Immature natural killer cell (primary cell): Measurements from ENCODE around the gene TMEM212. TPM values are rescaled to one million over a fixed set of nuclear protein-coding genes. Genes with fewer than 3 reads are reported as not detected.
"Not testable (repeated sequence)": the region's sequence is repeated elsewhere in the genome, so short reads cannot be mapped to it uniquely, and the experiment has no call there.

ENCODE experiments used
- DNase-seq, 3 donors: peaks; one replicate each; pipeline ENCODE4 v3.0.0; 2022; ENCODE audit warnings: mixed read lengths in 1 of 3
- H3K27ac Mint-ChIP-seq, 6 donors: one replicate each; pipeline ENCODE4 v1.8.0; 2020; ENCODE audit warnings: mixed read lengths in 6 of 6, mild to moderate bottlenecking in 5 of 6, inconsistent platforms in 4 of 6, moderate library complexity in 3 of 6
- H3K27me3 Mint-ChIP-seq, 3 donors: one replicate each; pipeline ENCODE4 v1.8.0; 2020 to 2021; ENCODE audit warnings: low read depth in 3 of 3, mild to moderate bottlenecking in 3 of 3, mixed read lengths in 3 of 3, moderate library complexity in 3 of 3, inconsistent platforms in 1 of 3
- H3K36me3 Mint-ChIP-seq, 3 donors: one replicate each; pipeline ENCODE4 v1.8.0; 2020; ENCODE audit warnings: mixed read lengths in 3 of 3, inconsistent platforms in 2 of 3, mild to moderate bottlenecking in 2 of 3
- H3K4me1 Mint-ChIP-seq, 2 donors: one replicate each; pipeline ENCODE4 v1.8.0; 2020; ENCODE audit warnings: inconsistent platforms in 2 of 2, mild to moderate bottlenecking in 2 of 2, mixed read lengths in 2 of 2, moderate library complexity in 1 of 2
- H3K4me3 Mint-ChIP-seq, 5 donors: one replicate each; pipeline ENCODE4 v1.8.0; 2020; ENCODE audit warnings: mild to moderate bottlenecking in 5 of 5, mixed read lengths in 5 of 5, inconsistent platforms in 3 of 5, moderate library complexity in 3 of 5
- H3K9me3 Mint-ChIP-seq, 6 donors: one replicate each; pipeline ENCODE4 v1.8.0; 2020; ENCODE audit warnings: mild to moderate bottlenecking in 6 of 6, mixed read lengths in 6 of 6, inconsistent platforms in 4 of 6, moderate library complexity in 3 of 6
- polyA plus RNA-seq, 3 donors: library from polyadenylated mRNA; unstranded; fragments of 300-500 nt; fragmentation: Illumina TruSeq; gene quantifications; one replicate each; pipeline ENCODE4 v1.2.3, GENCODE V29; 2021

TMEM212 gene
- polyA plus RNA-seq, 3 donors from 2014 or later, result not detected

- DNase-seq, result no peak
- peaks cover 2 to 6% (median 5%) of the 10 kb centered on the region in 3 donors for H3K27me3 Mint-ChIP-seq
- H3K9me3 Mint-ChIP-seq, result no peaks in the 10 kb centered on the region
- H3K36me3 Mint-ChIP-seq, result peaks cover 0 to 2% (median 0%) of the 10 kb centered on the region in 3 donors
- peak overlapping the region in 1 of 5 donors; percentile 20 for H3K4me3 Mint-ChIP-seq
- peaks cover 22 to 39% of the 10 kb centered on the region in 2 donors for H3K4me1 Mint-ChIP-seq
- peak overlapping the region in 1 of 6 donors; percentile 19 for H3K27ac Mint-ChIP-seq
These were observed 35.3 kb upstream of the TMEM212 start for GRCh38 chr3:171807806-171808205.

GRCh38 chr3:171809611-171809860 lies 33.6 kb upstream of the TMEM212 start:
- Mint-ChIP-seq H3K27me3 (peaks cover 5 to 10% (median 6%) of the 10 kb centered on the region in 3 donors), H3K4me3 (peak overlapping the region; percentile 83 to 95 (median 87)), H3K4me1 (peaks cover 31 to 54% of the 10 kb centered on the region in 2 donors), H3K27ac (peak overlapping the region; percentile 62 to 90 (median 86)), H3K36me3 (no peaks in the 10 kb centered on the region), H3K9me3 (no peaks in the 10 kb centered on the region)
- DNase-seq, result no peak

- Mint-ChIP-seq H3K27ac (peak within 1 kb of the TSS; percentile 62 to 90 (median 86)), H3K36me3 (no peaks in the 10 kb centered on the region), H3K9me3 (no peaks in the 10 kb centered on the region), H3K4me1 (peaks cover 33 to 55% of the 10 kb centered on the region in 2 donors), H3K4me3 (peak within 1 kb of the TSS; percentile 83 to 95 (median 87)), H3K27me3 (peaks cover 5 to 10% (median 5%) of the 10 kb centered on the region in 3 donors)
- DNase-seq, result peak; percentile 72 to 81 (median 79)
These were observed 33.1 kb upstream of the TMEM212 start, which contains the start of gene PLD1 for GRCh38 chr3:171809861-171810628. Gene PLD1, minus strand, starts transcription at chr3:171810483. Its CDS starts 72,432 bp downstream, at chr3:171738051.

GRCh38 chr3:171810629-171811294 lies 32.4 kb upstream of the TMEM212 start:
- peak overlapping the region in 4 of 6 donors; percentile 43 to 57 (median 52) for H3K27ac Mint-ChIP-seq
- peaks cover 5 to 10% (median 5%) of the 10 kb centered on the region in 3 donors for H3K27me3 Mint-ChIP-seq
- H3K4me1 Mint-ChIP-seq, result peaks cover 33 to 55% of the 10 kb centered on the region in 2 donors
- peak overlapping the region; percentile 83 to 95 (median 87) for H3K4me3 Mint-ChIP-seq
- peak in 1 of 3 donors; percentile 4 for DNase-seq
- no peaks in the 10 kb centered on the region for H3K9me3 Mint-ChIP-seq
- no peaks in the 10 kb centered on the region for H3K36me3 Mint-ChIP-seq

- Mint-ChIP-seq H3K27ac (peak overlapping the region in 2 of 6 donors; percentile 55 to 69), H3K4me3 (peak overlapping the region; percentile 83 to 95 (median 87))
These were observed 31.7 kb upstream of the TMEM212 start for GRCh38 chr3:171811295-171811912.

GRCh38 chr3:171811913-171812335 lies 31.2 kb upstream of the TMEM212 start:
- Mint-ChIP-seq H3K9me3 (no peaks in the 10 kb centered on the region), H3K27me3 (peaks cover 5 to 10% (median 5%) of the 10 kb centered on the region in 3 donors), H3K4me3 (no peak overlapping the region), H3K27ac (no peak overlapping the region), H3K4me1 (peaks cover 32 to 47% of the 10 kb centered on the region in 2 donors), H3K36me3 (no peaks in the 10 kb centered on the region)
- no peak for DNase-seq

More at GRCh38 chr3:171811295-171811912, 31.7 kb upstream of the TMEM212 start:
- Mint-ChIP-seq H3K27me3 (peaks cover 5 to 10% (median 5%) of the 10 kb centered on the region in 3 donors), H3K36me3 (no peaks in the 10 kb centered on the region), H3K4me1 (peaks cover 33 to 53% of the 10 kb centered on the region in 2 donors), H3K9me3 (no peaks in the 10 kb centered on the region)
- DNase-seq, result no peak

GRCh38 chr3:171812811-171813210 lies 30.3 kb upstream of the TMEM212 start:
- no peak for DNase-seq
- Mint-ChIP-seq H3K9me3 (no peaks in the 10 kb centered on the region), H3K27me3 (peaks cover 5 to 8% (median 5%) of the 10 kb centered on the region in 3 donors), H3K4me1 (peaks cover 30 to 40% of the 10 kb centered on the region in 2 donors), H3K36me3 (no peaks in the 10 kb centered on the region), H3K4me3 (no peak overlapping the region), H3K27ac (no peak overlapping the region)

- no peak for DNase-seq
- H3K4me1 Mint-ChIP-seq, result peaks cover 29 to 38% of the 10 kb centered on the region in 2 donors
- H3K27ac Mint-ChIP-seq, result peak overlapping the region; percentile 61 to 85 (median 72)
- H3K4me3 Mint-ChIP-seq, result peak overlapping the region in 1 of 5 donors; percentile 10
- peaks cover 5 to 8% (median 5%) of the 10 kb centered on the region in 3 donors for H3K27me3 Mint-ChIP-seq
- no peaks in the 10 kb centered on the region for H3K36me3 Mint-ChIP-seq
- H3K9me3 Mint-ChIP-seq, result no peaks in the 10 kb centered on the region
These were observed 29.8 kb upstream of the TMEM212 start for GRCh38 chr3:171813278-171813896.

- H3K4me3 Mint-ChIP-seq, result peak overlapping the region in 1 of 5 donors; percentile 10
- peak; percentile 51 to 70 (median 57) for DNase-seq
- H3K27ac Mint-ChIP-seq, result peak overlapping the region; percentile 61 to 85 (median 72)
- no peaks in the 10 kb centered on the region for H3K9me3 Mint-ChIP-seq
- H3K36me3 Mint-ChIP-seq, result no peaks in the 10 kb centered on the region
- H3K27me3 Mint-ChIP-seq, result peaks cover 5 to 8% (median 5%) of the 10 kb centered on the region in 3 donors
- H3K4me1 Mint-ChIP-seq, result peaks cover 28 to 37% of the 10 kb centered on the region in 2 donors
These were observed 29.2 kb upstream of the TMEM212 start for GRCh38 chr3:171813897-171814460.

GRCh38 chr3:171814662-171815061 lies 28.5 kb upstream of the TMEM212 start:
- H3K9me3 Mint-ChIP-seq, H3K4me3 Mint-ChIP-seq, H3K27me3 Mint-ChIP-seq, DNase-seq, H3K36me3 Mint-ChIP-seq: not testable (repeated sequence)
- H3K4me1 Mint-ChIP-seq, result peaks cover 21 to 30% of the 10 kb centered on the region in 2 donors
- H3K27ac Mint-ChIP-seq, result peak overlapping the region in 1 of 6 donors; percentile 71

GRCh38 chr3:171815973-171816595 lies 27.1 kb upstream of the TMEM212 start:
- H3K4me3 Mint-ChIP-seq, result no peak overlapping the region
- no peak overlapping the region for H3K27ac Mint-ChIP-seq
- peaks cover 14 to 21% of the 10 kb centered on the region in 2 donors for H3K4me1 Mint-ChIP-seq
- no peak for DNase-seq
- no peaks in the 10 kb centered on the region for H3K36me3 Mint-ChIP-seq
- H3K27me3 Mint-ChIP-seq, result peaks cover 0 to 10% (median 0%) of the 10 kb centered on the region in 3 donors
- no peaks in the 10 kb centered on the region for H3K9me3 Mint-ChIP-seq

- H3K4me1 Mint-ChIP-seq, result peaks cover 11 to 16% of the 10 kb centered on the region in 2 donors
- no peaks in the 10 kb centered on the region for H3K9me3 Mint-ChIP-seq
- no peaks in the 10 kb centered on the region for H3K36me3 Mint-ChIP-seq
- H3K27ac Mint-ChIP-seq, result no peak overlapping the region
- H3K4me3 Mint-ChIP-seq, result no peak overlapping the region
- H3K27me3 Mint-ChIP-seq, result peaks cover 0 to 10% (median 0%) of the 10 kb centered on the region in 3 donors
- no peak for DNase-seq
These were observed 25.9 kb upstream of the TMEM212 start for GRCh38 chr3:171817074-171817800.
